ENCODE measurements around the gene ARSG.

ARSG gene

GRCh38 chr17:68379692-68380677, 88.7 kb downstream of the ARSG start:
- DNase-seq, result no peak

- DNase-seq, result no peak
Measured at GRCh38 chr17:68381076-68381900, 90.0 kb downstream of the ARSG start.

- DNase-seq, result no peak
Measured at GRCh38 chr17:68382582-68383085, 91.3 kb downstream of the ARSG start.

GRCh38 chr17:68383120-68383442, 91.8 kb downstream of the ARSG start:
- DNase-seq, result no peak

GRCh38 chr17:68383443-68384321, 92.4 kb downstream of the ARSG start:
- no peak for DNase-seq

GRCh38 chr17:68384471-68384870, 93.2 kb downstream of the ARSG start:
- no peak for DNase-seq

GRCh38 chr17:68384941-68385340, 93.6 kb downstream of the ARSG start:
- no peak for DNase-seq

GRCh38 chr17:68385490-68386215, 94.4 kb downstream of the ARSG start:
- no peak for DNase-seq

GRCh38 chr17:68387435-68388218, 96.3 kb downstream of the ARSG start:
- DNase-seq, result no peak

GRCh38 chr17:68389041-68389440, 97.7 kb downstream of the ARSG start:
- DNase-seq, result no peak

- no peak for DNase-seq
Measured at GRCh38 chr17:68390888-68391545, 99.7 kb downstream of the ARSG start.

GRCh38 chr17:68391561-68392268, 100.4 kb downstream of the ARSG start:
- DNase-seq, result no peak

GRCh38 chr17:68394608-68395331, 103.5 kb downstream of the ARSG start:
- DNase-seq, result no peak

GRCh38 chr17:68396226-68397107, 105.2 kb downstream of the ARSG start:
- DNase-seq, result no peak

- DNase-seq, result no peak
Measured at GRCh38 chr17:68397108-68397536, 105.8 kb downstream of the ARSG start.

- DNase-seq, result peak; percentile 21
Measured at GRCh38 chr17:68398691-68399637, 107.7 kb downstream of the ARSG start.
